NK-92 (cell line): ENCODE data around the gene ALG1L2.
"Not testable (repeated sequence)": the region's sequence is repeated elsewhere in the genome, so short reads cannot be mapped to it uniquely, and the experiment has no call there.

Source experiments
- DNase-seq: peaks from one replicate; lab custom pipeline; 2025; ENCODE audit not compliant: unreplicated experiment; lab: John Stamatoyannopoulos, UW

Gene ALG1L2

DNA sequence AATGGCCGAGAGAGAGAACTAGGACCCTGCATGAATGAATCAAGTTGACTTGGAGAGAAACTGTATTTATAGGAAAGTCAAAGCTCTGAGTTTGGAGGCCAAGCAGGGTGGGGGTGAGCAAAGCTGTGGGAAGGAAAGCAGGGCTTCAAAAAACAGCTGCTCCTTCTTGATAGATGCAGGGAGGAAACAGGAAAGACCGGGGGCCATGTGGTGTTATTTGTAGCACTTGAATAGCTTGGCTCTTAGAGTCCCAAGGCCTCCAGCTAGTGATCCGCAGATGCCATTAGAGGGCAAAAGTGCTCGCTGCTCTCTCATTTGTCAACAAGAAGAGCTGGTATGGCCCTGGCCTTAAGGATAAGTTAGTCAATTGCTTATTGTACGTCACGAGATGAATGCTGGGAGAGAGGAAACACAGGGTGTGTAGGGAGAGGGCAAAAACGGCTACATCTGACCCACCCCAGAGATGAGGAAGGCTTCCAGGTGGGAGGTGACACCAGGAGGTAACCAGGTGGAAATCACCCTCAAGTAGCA lies at the start of gene ALG1L2:
Gene ALG1L2, plus strand, starts transcription at position 481 of the 531 bp plus-strand sequence. CDS start 186 bp downstream, outside the sequence.
- no peak for DNase-seq

DNA sequence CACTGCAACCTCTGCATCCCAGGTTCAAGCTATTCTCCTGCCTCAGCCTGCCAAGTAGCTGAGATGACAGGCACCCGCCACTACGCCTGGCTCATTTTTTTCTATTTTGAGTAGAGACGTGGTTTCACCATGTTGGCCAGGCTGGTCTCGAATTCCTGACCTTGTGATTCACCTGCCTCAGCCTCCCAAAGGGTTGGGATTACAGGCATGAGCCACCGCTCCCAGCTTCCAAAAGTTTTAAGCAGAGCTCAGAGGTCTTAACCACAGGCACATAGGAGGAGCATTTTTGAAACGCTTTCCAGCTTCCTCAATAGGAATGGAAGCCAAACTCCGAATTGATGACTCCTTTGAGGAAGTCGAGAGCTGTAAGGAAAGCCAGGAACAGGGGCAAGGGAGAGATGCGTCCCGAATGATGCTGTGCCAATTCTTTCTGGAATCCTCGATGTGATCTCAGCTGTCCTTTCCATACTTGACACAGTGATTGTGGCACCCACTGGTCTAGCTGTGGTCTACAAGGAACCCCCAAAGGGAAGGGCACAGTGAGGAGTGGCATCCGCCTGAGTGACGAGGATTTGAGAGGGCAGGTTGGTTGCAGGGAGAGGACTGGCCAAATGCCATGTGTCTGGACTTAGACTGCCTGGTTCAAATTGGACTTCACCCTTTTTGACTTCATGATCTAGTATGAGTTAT lies 44.4 kb upstream of the ALG1L2 start:
- not testable (repeated sequence) for DNase-seq

DNA sequence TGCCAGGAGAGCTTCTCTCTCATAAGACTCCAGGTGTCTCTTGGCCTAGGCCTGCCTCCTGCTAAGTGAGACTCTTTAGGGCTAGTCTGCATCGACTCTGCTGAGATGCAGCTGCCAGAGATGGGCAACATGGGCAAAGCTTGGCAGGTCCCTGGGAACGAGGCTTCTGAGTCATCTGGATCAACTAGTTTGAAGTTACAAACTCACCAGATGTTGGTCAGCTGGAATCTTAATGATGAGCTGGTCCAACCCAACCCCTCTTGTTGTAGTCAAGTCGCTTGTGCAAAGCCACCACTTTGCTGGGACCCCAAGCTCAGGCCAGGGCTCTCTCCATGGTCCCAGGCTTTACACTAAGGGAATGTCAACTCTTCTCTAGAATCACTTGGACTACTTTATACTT lies 38.9 kb upstream of the ALG1L2 start:
- not testable (repeated sequence) for DNase-seq

DNA sequence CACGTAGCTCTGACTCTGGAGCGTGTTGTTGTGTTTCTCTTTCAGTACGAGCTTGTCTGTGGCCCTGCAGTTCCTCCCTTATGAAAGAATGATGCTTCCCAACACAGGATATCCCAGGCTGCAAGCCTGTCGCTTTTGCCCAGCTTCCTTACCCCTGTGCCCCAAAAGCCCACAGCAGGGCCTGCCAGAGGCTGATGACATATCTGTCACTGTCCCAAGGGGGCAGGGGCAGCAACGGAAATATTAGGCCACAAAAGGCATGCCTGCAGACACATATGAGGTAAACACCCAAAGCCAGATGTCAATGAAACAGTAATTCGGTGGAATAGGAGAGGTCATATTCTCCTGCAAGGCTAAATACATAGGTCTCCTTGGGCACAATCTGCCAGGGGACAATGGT lies 38.0 kb upstream of the ALG1L2 start:
- not testable (repeated sequence) for DNase-seq

- DNase-seq = no peak
Observed at GRCh38 chr3:130044370-130044769, 37.3 kb upstream of the ALG1L2 start.

DNA sequence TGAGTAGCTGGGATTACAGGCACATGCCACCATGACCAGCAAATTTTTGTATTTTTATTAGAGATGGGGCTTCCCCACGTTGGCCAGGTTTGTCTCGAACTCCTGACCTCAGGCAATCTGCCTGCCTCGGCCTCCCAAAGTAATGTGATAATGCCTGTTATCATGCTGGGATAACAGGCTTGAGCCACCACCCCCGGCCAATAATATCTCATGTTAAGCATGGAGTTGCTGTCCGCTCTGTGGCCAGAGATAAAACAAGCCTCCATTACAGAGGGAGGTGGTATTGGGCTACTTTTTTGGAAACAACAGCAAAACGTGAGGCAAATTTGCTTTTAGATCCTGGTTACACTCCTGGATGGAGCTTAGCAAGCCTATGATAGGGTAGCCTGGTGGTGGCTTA lies 32.9 kb upstream of the ALG1L2 start:
- DNase-seq = no peak

GRCh38 chr3:130052366-130052765 lies 29.3 kb upstream of the ALG1L2 start:
- not testable (repeated sequence) for DNase-seq

DNA sequence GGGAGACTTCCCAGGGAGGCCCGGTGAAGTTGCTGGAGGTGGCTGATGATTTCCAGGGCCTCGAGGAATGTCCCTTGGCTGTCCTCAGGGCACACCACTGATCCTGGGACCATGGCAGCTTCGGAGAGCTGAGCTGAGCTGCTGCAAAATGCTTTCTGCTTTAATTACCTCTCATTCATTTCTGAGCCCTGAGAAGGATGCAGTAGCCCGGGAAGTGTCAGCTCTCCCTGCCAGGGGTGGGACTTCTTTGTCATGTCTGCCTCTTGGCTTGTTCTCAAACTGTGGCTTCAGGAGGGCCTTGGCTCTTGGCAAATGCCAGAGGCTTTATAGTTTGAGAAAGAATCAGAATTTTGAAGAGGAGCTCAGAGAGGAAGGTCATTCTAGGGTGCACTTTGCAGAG lies 28.7 kb upstream of the ALG1L2 start:
- DNase-seq = not testable (repeated sequence)

GRCh38 chr3:130057536-130058266 lies 23.9 kb upstream of the ALG1L2 start:
- not testable (repeated sequence) for DNase-seq

- DNase-seq = not testable (repeated sequence)
Observed at GRCh38 chr3:130058267-130058657, 23.4 kb upstream of the ALG1L2 start.

GRCh38 chr3:130058716-130059115 lies 22.9 kb upstream of the ALG1L2 start:
- not testable (repeated sequence) for DNase-seq

DNA sequence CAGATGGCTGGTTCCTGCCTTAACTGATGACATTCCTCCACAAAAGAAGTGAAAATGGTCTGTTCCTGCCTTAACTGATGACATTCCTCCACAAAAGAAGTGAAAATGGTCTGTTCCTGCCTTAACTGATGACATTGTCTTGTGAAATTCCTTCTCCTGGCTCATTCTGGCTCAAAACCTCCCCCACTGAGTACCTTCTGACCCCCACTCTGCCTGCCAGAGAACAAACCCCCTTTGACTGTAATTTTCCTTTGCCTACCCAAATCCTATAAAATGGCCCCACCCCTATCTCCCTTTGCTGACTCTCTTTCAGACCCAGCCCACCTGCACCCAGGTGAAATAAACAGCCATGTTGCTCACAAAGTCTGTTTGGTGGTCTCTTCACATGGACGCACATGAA lies 22.5 kb upstream of the ALG1L2 start:
- DNase-seq = not testable (repeated sequence)

DNA sequence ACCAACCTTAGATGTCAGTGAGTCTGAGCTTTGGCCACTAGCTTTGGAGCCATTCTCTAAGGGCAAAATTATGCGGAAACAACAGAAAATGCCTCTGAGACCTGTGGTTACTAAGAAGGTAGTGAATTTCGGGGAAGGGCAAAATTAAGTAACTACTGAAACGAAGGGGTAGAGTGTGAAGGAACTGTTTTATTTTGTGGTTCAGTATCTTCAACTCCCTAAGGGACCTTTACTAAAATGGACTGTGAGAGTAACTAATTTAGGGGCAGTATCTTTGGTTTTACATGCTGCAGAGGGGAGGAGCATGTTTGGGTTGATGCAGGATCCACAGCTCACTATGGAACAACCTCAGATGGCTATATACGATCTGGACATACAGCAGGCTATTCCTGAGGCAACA lies 8.0 kb upstream of the ALG1L2 start:
- no peak for DNase-seq

- no peak for DNase-seq
Observed at GRCh38 chr3:130077636-130078035, 4.0 kb upstream of the ALG1L2 start.

- DNase-seq = not testable (repeated sequence)
Observed at GRCh38 chr3:130083363-130084090, 1.9 kb downstream of the ALG1L2 start.

GRCh38 chr3:130084436-130084980 lies 2.9 kb downstream of the ALG1L2 start:
- DNase-seq = no peak

DNA sequence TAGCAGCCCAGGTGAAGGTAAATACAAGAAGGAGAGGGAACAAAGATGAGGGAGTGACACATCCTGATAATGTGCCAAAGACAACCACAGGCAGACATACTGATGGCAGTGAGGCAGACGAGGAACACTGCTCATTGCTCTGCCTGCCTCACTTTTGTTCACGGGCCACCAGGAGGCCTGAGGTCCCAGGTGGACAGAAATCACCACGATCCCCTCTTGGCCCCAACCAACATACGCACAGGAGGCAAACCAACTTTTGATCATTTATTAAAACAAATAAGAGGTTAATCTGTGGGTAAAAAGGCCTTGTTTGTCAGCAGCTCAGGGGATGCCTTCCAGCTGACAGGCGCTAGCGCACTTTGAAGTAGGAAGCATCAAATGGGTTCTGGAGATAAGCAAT lies 4.2 kb downstream of the ALG1L2 start:
- DNase-seq = no peak

- DNase-seq = not testable (repeated sequence)
Observed at GRCh38 chr3:130086628-130087027, 5.0 kb downstream of the ALG1L2 start.

GRCh38 chr3:130088061-130088460 lies 6.4 kb downstream of the ALG1L2 start:
- DNase-seq = no peak

DNA sequence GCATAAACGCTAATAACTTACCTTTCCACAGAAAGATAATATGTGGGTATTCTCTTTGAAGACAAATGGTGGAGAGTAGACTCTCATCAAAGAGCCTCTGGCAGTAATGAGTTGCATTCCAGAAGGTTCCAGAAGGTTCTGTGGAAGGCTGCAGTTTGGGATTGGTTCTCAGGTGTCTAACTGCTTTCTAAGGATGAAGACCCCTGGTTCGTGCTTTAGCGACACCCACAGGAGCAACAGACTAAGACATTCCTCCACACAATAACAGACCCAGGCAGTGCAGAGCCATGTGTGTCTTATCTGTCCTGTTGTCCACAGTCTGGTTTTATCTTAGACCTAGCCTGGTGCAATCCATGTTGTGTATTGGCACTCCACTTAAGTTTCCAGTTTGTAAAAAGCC lies 9.1 kb downstream of the ALG1L2 start:
- DNase-seq = not testable (repeated sequence)

- DNase-seq = no peak
Observed at GRCh38 chr3:130091958-130092357, 10.3 kb downstream of the ALG1L2 start.
